Naive thymus-derived CD4-positive, alpha-beta T cell (primary cell): ENCODE measurements around the gene SPRTN. TPM values are rescaled to one million over a fixed set of nuclear protein-coding genes. Genes with fewer than 3 reads are reported as not detected.
"Not testable (repeated sequence)": the region's sequence is repeated elsewhere in the genome, so short reads cannot be mapped to it uniquely, and the experiment has no call there.

ENCODE experiments used
- ATAC-seq: fragments of 150-1000 bp; cut with Tn5 transposase; 2 replicates; pipeline ENCODE4 v1.10.0; 2021; ENCODE audit warnings: mild to moderate bottlenecking, moderate library complexity
- CTCF ChIA-PET: fragments of 350-600 bp; sonication (Branson Sonifier 250); formaldehyde crosslinking; loops from one replicate; lab custom pipeline; 2021; ENCODE audit warnings: antibody characterized with exemption; lab: Charles Lee
- POLR2A ChIA-PET: fragments of 350-600 bp; sonication (Branson Sonifier 250); formaldehyde crosslinking; loops from one replicate; lab custom pipeline; 2021; ENCODE audit warnings: antibody characterized with exemption, inconsistent platforms; lab: Charles Lee
- DNase-seq, 9 donors: peaks; one replicate each; pipeline versions ENCODE4 v3.0.0 to v3.0.0-alpha.2; 2020 to 2022; ENCODE audit warnings: mixed read lengths in 1 of 9
- H3K27ac ChIP-seq: one replicate; pipeline ENCODE4 v1.7.0; 2013; ENCODE audit warnings: mild to moderate bottlenecking, low read depth, low read length, moderate library complexity
- H3K27me3 ChIP-seq, 2 donors: one replicate each; pipeline ENCODE4 v1.7.0; 2013; ENCODE audit warnings: low read length in 2 of 2, mild to moderate bottlenecking in 2 of 2, moderate library complexity in 2 of 2; ENCODE audit not compliant: control insufficient read depth in 2 of 2, insufficient read depth in 2 of 2
- H3K36me3 ChIP-seq, 3 experiments: 1 replicate in 2 of 3; 2 replicates in 1 of 3; pipeline ENCODE4 v1.7.0; 2013; ENCODE audit warnings: low read length in 3 of 3, mild to moderate bottlenecking in 3 of 3, moderate library complexity in 1 of 3; ENCODE audit not compliant: insufficient read depth in 3 of 3, control insufficient read depth in 2 of 3
- H3K4me1 ChIP-seq, 2 donors: one replicate each; pipeline ENCODE4 v1.7.0; 2013; ENCODE audit warnings: low read length in 2 of 2, mild to moderate bottlenecking in 2 of 2, moderate library complexity in 1 of 2; ENCODE audit not compliant: control insufficient read depth in 2 of 2, insufficient read depth in 2 of 2
- H3K4me3 ChIP-seq: 2 replicates; pipeline ENCODE4 v1.7.0; 2013; ENCODE audit warnings: mild to moderate bottlenecking, low read length
- H3K9me3 ChIP-seq, 3 experiments: 1 replicate in 2 of 3; 2 replicates in 1 of 3; pipeline ENCODE4 v1.7.0; 2013; ENCODE audit warnings: low read length in 3 of 3; ENCODE audit not compliant: control insufficient read depth in 2 of 3
- H3K27ac Mint-ChIP-seq, 9 donors: one replicate each; pipeline ENCODE4 v1.8.0; 2020 to 2022; ENCODE audit warnings: mixed read lengths in 9 of 9, mild to moderate bottlenecking in 8 of 9, moderate library complexity in 5 of 9, inconsistent platforms in 2 of 9
- H3K27me3 Mint-ChIP-seq, 5 donors: one replicate each; pipeline ENCODE4 v1.8.0; 2021 to 2022; ENCODE audit warnings: mixed read lengths in 5 of 5, mild to moderate bottlenecking in 1 of 5
- H3K36me3 Mint-ChIP-seq, 5 donors: one replicate each; pipeline ENCODE4 v1.8.0; 2020 to 2022; ENCODE audit warnings: mixed read lengths in 5 of 5, mild to moderate bottlenecking in 3 of 5, inconsistent platforms in 1 of 5
- H3K4me1 Mint-ChIP-seq, 7 donors: one replicate each; pipeline ENCODE4 v1.8.0; 2020 to 2022; ENCODE audit warnings: mixed read lengths in 7 of 7, mild to moderate bottlenecking in 3 of 7, inconsistent platforms in 1 of 7
- H3K4me3 Mint-ChIP-seq, 10 donors: one replicate each; pipeline ENCODE4 v1.8.0; 2020 to 2022; ENCODE audit warnings: mild to moderate bottlenecking in 10 of 10, mixed read lengths in 10 of 10, moderate library complexity in 6 of 10, inconsistent platforms in 2 of 10
- H3K9me3 Mint-ChIP-seq, 11 donors: one replicate each; pipeline ENCODE4 v1.8.0; 2020 to 2022; ENCODE audit warnings: mixed read lengths in 11 of 11, mild to moderate bottlenecking in 4 of 11, inconsistent platforms in 1 of 11, moderate library complexity in 1 of 11
- intact Hi-C, 2 donors: fragments of 100-400 bp; cut with micrococcal nuclease; formaldehyde crosslinking; loops; one replicate each; pipeline ENCODE4 v1.15.1; 2023
- polyA plus RNA-seq, 2 donors: library from polyadenylated mRNA; unstranded; fragments of 300-500 nt; fragmentation: Illumina TruSeq; gene quantifications; one replicate each; pipeline ENCODE4 v1.2.3, GENCODE V29; 2021
- total RNA-seq, 6 experiments: library from RNA in 5 of 6; stranded (reverse) in 5 of 6; gene quantifications; 1 replicate in 5 of 6; 2 replicates in 1 of 6; pipeline ENCODE4 v1.2.3 and lab custom pipeline; 2021 to 2026

SPRTN gene
- total and polyA plus RNA-seq, 7 experiments from 2014 or later = 12.5 to 25.7 (median 17.0) TPM

GRCh38 chr1:231340328-231341013 is 2.4 kb downstream of the SPRTN start:
- no peak for ATAC-seq
- intact Hi-C loops = no loop called here
- Mint-ChIP-seq H3K27me3 (peaks cover 0 to 6% (median 0%) of the 10 kb centered on the region in 5 donors), H3K4me3 (peak overlapping the region in 5 of 10 donors; percentile 8 to 37 (median 27)), H3K4me1 (peaks cover 30 to 67% (median 60%) of the 10 kb centered on the region in 7 donors), H3K27ac (peak overlapping the region in 2 of 9 donors; percentile 41 to 46), H3K36me3 (peaks cover 8 to 40% (median 32%) of the 10 kb centered on the region in 5 donors), H3K9me3 (peaks cover 0 to 23% (median 8%) of the 10 kb centered on the region in 11 donors)
- no peaks in the 10 kb centered on the region for H3K27me3 ChIP-seq
- POLR2A ChIA-PET = no interaction called here
- peaks cover 0 to 11% (median 0%) of the 10 kb centered on the region in 3 experiments for H3K36me3 ChIP-seq
- no peak overlapping the region for H3K27ac ChIP-seq
- H3K4me1 ChIP-seq = peaks cover 29% of the 10 kb centered on the region in 2 donors
- no peak overlapping the region for H3K4me3 ChIP-seq
- no peaks in the 10 kb centered on the region for H3K9me3 ChIP-seq
- CTCF ChIA-PET = interaction anchor here (0.6 kb wide), 1 partner anchor 250 kb away, joined by 3 read pairs; no protein-coding TSS in a partner anchor
- no peak for DNase-seq

GRCh38 chr1:231347961-231348360 is 9.9 kb downstream of the SPRTN start:
- Histone ChIP-seq H3K36me3 (peaks cover 6 to 38% (median 17%) of the 10 kb centered on the region in 3 experiments), H3K27ac (no peak overlapping the region), H3K27me3 (no peaks in the 10 kb centered on the region), H3K4me3 (no peak overlapping the region), H3K4me1 (no peaks in the 10 kb centered on the region), H3K9me3 (no peaks in the 10 kb centered on the region)
- Mint-ChIP-seq H3K4me3 (no peak overlapping the region), H3K9me3 (no peaks in the 10 kb centered on the region), H3K27me3 (no peaks in the 10 kb centered on the region), H3K36me3 (peaks cover 10 to 54% (median 18%) of the 10 kb centered on the region in 5 donors), H3K4me1 (peaks cover 5 to 17% (median 11%) of the 10 kb centered on the region in 7 donors), H3K27ac (no peak overlapping the region)
- CTCF ChIA-PET = no interaction called here
- DNase-seq (no peak), ATAC-seq (no peak)
- intact Hi-C loops = no loop called here
- POLR2A ChIA-PET = no interaction called here

GRCh38 chr1:231348442-231348841 is 10.3 kb downstream of the SPRTN start:
- ChIA-PET CTCF (no interaction called here), POLR2A (no interaction called here)
- H3K4me3 Mint-ChIP-seq = no peak overlapping the region
- Histone ChIP-seq H3K9me3 (no peaks in the 10 kb centered on the region), H3K4me1 (no peaks in the 10 kb centered on the region), H3K27me3 (no peaks in the 10 kb centered on the region), H3K27ac (no peak overlapping the region), H3K36me3 (peaks cover 6 to 43% (median 17%) of the 10 kb centered on the region in 3 experiments), H3K4me3 (no peak overlapping the region)
- no peaks in the 10 kb centered on the region for H3K27me3 Mint-ChIP-seq
- DNase-seq (no peak), ATAC-seq (no peak)
- no peaks in the 10 kb centered on the region for H3K9me3 Mint-ChIP-seq
- intact Hi-C loops = no loop called here
- H3K27ac Mint-ChIP-seq = peak overlapping the region in 1 of 9 donors; percentile 0
- H3K36me3 Mint-ChIP-seq = peaks cover 11 to 53% (median 17%) of the 10 kb centered on the region in 5 donors
- H3K4me1 Mint-ChIP-seq = peaks cover 4 to 13% (median 8%) of the 10 kb centered on the region in 7 donors

- DNase-seq, POLR2A ChIA-PET: not testable (repeated sequence)
- peaks cover 11 to 49% (median 17%) of the 10 kb centered on the region in 5 donors for H3K36me3 Mint-ChIP-seq
Observed at GRCh38 chr1:231348856-231349255, 10.8 kb downstream of the SPRTN start.

GRCh38 chr1:231351816-231352215 is 13.7 kb downstream of the SPRTN start:
- no peaks in the 10 kb centered on the region for H3K9me3 ChIP-seq
- no peaks in the 10 kb centered on the region for H3K9me3 Mint-ChIP-seq
- no peaks in the 10 kb centered on the region for H3K4me1 ChIP-seq
- H3K4me3 Mint-ChIP-seq = no peak overlapping the region
- no peaks in the 10 kb centered on the region for H3K27me3 Mint-ChIP-seq
- DNase-seq (no peak), ATAC-seq (no peak)
- no peak overlapping the region for H3K27ac Mint-ChIP-seq
- intact Hi-C loops = no loop called here
- H3K36me3 ChIP-seq = peaks cover 6 to 44% (median 17%) of the 10 kb centered on the region in 3 experiments
- H3K36me3 Mint-ChIP-seq = peaks cover 12 to 44% (median 14%) of the 10 kb centered on the region in 5 donors
- no peaks in the 10 kb centered on the region for H3K27me3 ChIP-seq
- no peak overlapping the region for H3K4me3 ChIP-seq
- CTCF ChIA-PET = no interaction called here
- POLR2A ChIA-PET = no interaction called here
- H3K27ac ChIP-seq = no peak overlapping the region
- H3K4me1 Mint-ChIP-seq = peaks cover 0 to 5% (median 0%) of the 10 kb centered on the region in 7 donors

More at GRCh38 chr1:231348856-231349255, 10.8 kb downstream of the SPRTN start:
- H3K27me3 Mint-ChIP-seq, H3K4me1 ChIP-seq, intact Hi-C loops, CTCF ChIA-PET, H3K27me3 ChIP-seq, H3K4me3 Mint-ChIP-seq, H3K4me1 Mint-ChIP-seq, ATAC-seq, H3K9me3 Mint-ChIP-seq, H3K27ac ChIP-seq, H3K9me3 ChIP-seq, H3K4me3 ChIP-seq: not testable (repeated sequence)
- H3K36me3 ChIP-seq = peaks cover 6 to 44% (median 17%) of the 10 kb centered on the region in 3 experiments
- H3K27ac Mint-ChIP-seq = peak overlapping the region in 1 of 9 donors; percentile 0

- H3K4me3 Mint-ChIP-seq = no peak overlapping the region
- H3K36me3 Mint-ChIP-seq = peaks cover 12 to 37% (median 14%) of the 10 kb centered on the region in 5 donors
- H3K27me3 Mint-ChIP-seq = no peaks in the 10 kb centered on the region
- H3K4me1 Mint-ChIP-seq = peaks cover 0 to 9% (median 7%) of the 10 kb centered on the region in 7 donors
- intact Hi-C loops = no loop called here
- H3K4me3 ChIP-seq = no peak overlapping the region
- no peaks in the 10 kb centered on the region for H3K27me3 ChIP-seq
- no peaks in the 10 kb centered on the region for H3K9me3 ChIP-seq
- POLR2A ChIA-PET = no interaction called here
- DNase-seq = no peak
- ATAC-seq = no peak
- CTCF ChIA-PET = no interaction called here
- no peak overlapping the region for H3K27ac Mint-ChIP-seq
- peaks cover 0 to 2% of the 10 kb centered on the region in 2 donors for H3K4me1 ChIP-seq
- H3K36me3 ChIP-seq = peaks cover 6 to 31% (median 17%) of the 10 kb centered on the region in 3 experiments
- H3K27ac ChIP-seq = no peak overlapping the region
- H3K9me3 Mint-ChIP-seq = no peaks in the 10 kb centered on the region
Observed at GRCh38 chr1:231353086-231353485, 15.0 kb downstream of the SPRTN start.
